Liver (tissue), 9 donors: Measurements from ENCODE around the gene ANO8. TPM values are rescaled to one million over a fixed set of nuclear protein-coding genes. Genes with fewer than 3 reads are reported as not detected.

Source experiments
- DNase-seq: peaks from one replicate; pipeline ENCODE4 v3.0.0-alpha.2; 2017; ENCODE audit warnings: low spot score
- H3K27ac ChIP-seq, 2 donors: one replicate each; pipeline ENCODE4 v1.7.0; 2013; ENCODE audit warnings: inconsistent platforms in 2 of 2, low read length in 2 of 2, control low read depth in 1 of 2, low read depth in 1 of 2, mild to moderate bottlenecking in 1 of 2
- H3K27me3 ChIP-seq, 4 donors: one replicate each; pipeline versions ENCODE4 v1.6.1 to v1.7.0; 2013; ENCODE audit warnings: low read length in 3 of 4, inconsistent platforms in 1 of 4, mild to moderate bottlenecking in 1 of 4, moderate library complexity in 1 of 4; ENCODE audit not compliant: control insufficient read depth in 4 of 4, insufficient read depth in 4 of 4
- H3K36me3 ChIP-seq, 4 donors: one replicate each; pipeline versions ENCODE4 v1.6.1 to v1.7.0; 2013; ENCODE audit warnings: low read length in 3 of 4, mild to moderate bottlenecking in 3 of 4, low read depth in 1 of 4, moderate library complexity in 1 of 4; ENCODE audit not compliant: control insufficient read depth in 4 of 4, insufficient read depth in 3 of 4
- H3K4me1 ChIP-seq, 4 donors: one replicate each; pipeline versions ENCODE4 v1.6.1 to v1.7.0; 2013; ENCODE audit warnings: low read length in 3 of 4, mild to moderate bottlenecking in 3 of 4, moderate library complexity in 1 of 4; ENCODE audit not compliant: control insufficient read depth in 4 of 4, insufficient read depth in 4 of 4
- H3K4me3 ChIP-seq, 3 donors: one replicate each; pipeline versions ENCODE4 v1.6.1 to v1.7.0; 2013; ENCODE audit warnings: low read length in 3 of 3, control low read depth in 1 of 3, low read depth in 1 of 3, mild to moderate bottlenecking in 1 of 3
- H3K9ac ChIP-seq, 2 donors: one replicate each; pipeline ENCODE4 v1.7.0; 2013; ENCODE audit warnings: low read length in 2 of 2, mild to moderate bottlenecking in 2 of 2, moderate library complexity in 2 of 2, control low read depth in 1 of 2, low read depth in 1 of 2
- H3K9me3 ChIP-seq, 4 donors: one replicate each; pipeline versions ENCODE4 v1.6.1 to v1.7.0; 2013; ENCODE audit warnings: low read length in 3 of 4; ENCODE audit not compliant: control insufficient read depth in 4 of 4
- ATF3 ChIP-seq: IDR thresholded peaks from 2 replicates; pipeline ENCODE4 v1.6.1; 2016; ENCODE audit warnings: antibody characterized with exemption
- CTCF ChIP-seq: fragments of 150-350 bp; IDR thresholded peaks from 2 replicates; pipeline ENCODE4 v1.5.1; 2017; ENCODE audit warnings: improper control_type of control experiment, low read depth, low read length; ENCODE audit not compliant: missing input control
- EGR1 ChIP-seq, 2 donors: IDR thresholded peaks; 2 replicates each; pipeline ENCODE4 v1.6.1; 2016 to 2018; ENCODE audit warnings: antibody characterized with exemption in 2 of 2, low read depth in 2 of 2
- FOXA1 ChIP-seq: IDR thresholded peaks from 2 replicates; pipeline ENCODE4 v1.6.1; 2016; ENCODE audit warnings: antibody characterized with exemption
- FOXA2 ChIP-seq: IDR thresholded peaks from 2 replicates; pipeline ENCODE4 v1.6.1; 2016; ENCODE audit warnings: antibody characterized with exemption
- GABPA ChIP-seq, 2 donors: IDR thresholded peaks in 1 of 2; conservative IDR thresholded peaks in 1 of 2; 2 replicates each; pipeline ENCODE4 v1.6.1; 2016; ENCODE audit warnings: antibody characterized with exemption in 2 of 2, mild to moderate bottlenecking in 1 of 2, moderate library complexity in 1 of 2
- HNF4A ChIP-seq, 2 donors: conservative IDR thresholded peaks; 2 replicates each; pipeline ENCODE4 v1.6.1; 2016; ENCODE audit warnings: antibody characterized with exemption in 2 of 2, mild to moderate bottlenecking in 2 of 2
- HNF4G ChIP-seq: IDR thresholded peaks from 2 replicates; pipeline ENCODE4 v1.6.1; 2016; ENCODE audit warnings: antibody characterized with exemption
- JUND ChIP-seq, 2 donors: IDR thresholded peaks; 2 replicates each; pipeline ENCODE4 v1.6.1; 2016; ENCODE audit warnings: antibody characterized with exemption in 2 of 2
- MAX ChIP-seq: IDR thresholded peaks from 2 replicates; pipeline ENCODE4 v1.6.1; 2016; ENCODE audit warnings: antibody characterized with exemption
- NR2F2 ChIP-seq: IDR thresholded peaks from 2 replicates; pipeline ENCODE4 v1.6.1; 2016; ENCODE audit warnings: antibody characterized with exemption
- RAD21 ChIP-seq, 2 donors: IDR thresholded peaks; 2 replicates each; pipeline ENCODE4 v1.6.1; 2016; ENCODE audit warnings: antibody characterized with exemption in 2 of 2, mild to moderate bottlenecking in 2 of 2
- REST ChIP-seq: IDR thresholded peaks from 2 replicates; pipeline ENCODE4 v1.6.1; 2016; ENCODE audit warnings: antibody characterized with exemption, mild to moderate bottlenecking
- RXRA ChIP-seq, 2 donors: IDR thresholded peaks; 2 replicates each; pipeline ENCODE4 v1.6.1; 2017 to 2018; ENCODE audit warnings: antibody characterized with exemption in 2 of 2, mild to moderate bottlenecking in 1 of 2
- SP1 ChIP-seq: IDR thresholded peaks from 2 replicates; pipeline ENCODE4 v1.6.1; 2018; ENCODE audit warnings: antibody characterized with exemption, mild to moderate bottlenecking
- TAF1 ChIP-seq: conservative IDR thresholded peaks from 2 replicates; pipeline ENCODE4 v1.6.1; 2016; ENCODE audit warnings: antibody characterized with exemption, mild to moderate bottlenecking
- YY1 ChIP-seq: IDR thresholded peaks from 2 replicates; pipeline ENCODE4 v1.6.1; 2016; ENCODE audit warnings: antibody characterized with exemption, mild to moderate bottlenecking
- ZBTB33 ChIP-seq: IDR thresholded peaks from 2 replicates; pipeline ENCODE4 v1.6.1; 2016; ENCODE audit warnings: antibody characterized with exemption
- WGBS: extraction: QIAGEN DNeasy Blood & Tissue Kit; methylation state at CpG from one replicate; pipeline ENCODE4 v1.1.7; 2013; 5-methylcytosine and 5-hydroxymethylcytosine counted together
- polyA plus RNA-seq, 2 donors: library from polyadenylated mRNA; stranded (reverse) in 1 of 2; unstranded in 1 of 2; fragments of 200-250 nt in 1 of 2; fragments of >200 nt in 1 of 2; fragmentation: Nextera tagmentation in 1 of 2; extraction: Ambion mirVana in 1 of 2; gene quantifications; one replicate each; pipeline versions ENCODE4 v1.2.1 to v1.2.3, GENCODE V29; 2013 to 2015
- total RNA-seq, 2 donors: library from RNA; depleted of rRNA; stranded (reverse); fragments of >200 nt; gene quantifications; one replicate each; pipeline ENCODE4 v1.2.3, GENCODE V29; 2014
- donor health status: healthy.
- donor health status: healthy.
- donor health status: healthy.
- donor health status: healthy.
- donor health status: healthy.

The ANO8 gene
- total and polyA plus RNA-seq, 4 donors = 0.75 to 5.8 (median 2.1) TPM

- Histone ChIP-seq H3K9ac (no peak overlapping the region), H3K27me3 (no peaks in the 10 kb centered on the region), H3K4me3 (no peak overlapping the region), H3K27ac (no peak overlapping the region), H3K4me1 (peaks cover 12 to 23% (median 14%) of the 10 kb centered on the region in 4 donors), H3K9me3 (no peaks in the 10 kb centered on the region), H3K36me3 (peaks cover 0 to 2% (median 0%) of the 10 kb centered on the region in 4 donors)
- TF ChIP-seq RXRA (IDR thresholded peaks at IDR 0.05) = no peak
- TF ChIP-seq HNF4G = no peak
- TF ChIP-seq HNF4A (conservative IDR thresholded peaks at IDR 0.05) = no peak
- no peak for TF ChIP-seq TAF1
- TF ChIP-seq EGR1 (IDR thresholded peaks at IDR 0.05; ENCODE audit: low read depth in 2 of 2) = no peak
- no peak for TF ChIP-seq RAD21 (IDR thresholded peaks at IDR 0.05)
- TF ChIP-seq FOXA2 = no peak
- TF ChIP-seq SP1 = no peak
- TF ChIP-seq CTCF = no peak
- TF ChIP-seq YY1 = no peak
- no peak for TF ChIP-seq ATF3
- no peak for TF ChIP-seq ZBTB33
- TF ChIP-seq MAX = no peak
- no peak for TF ChIP-seq GABPA (IDR thresholded peaks at IDR 0.05 in 1 of 2, conservative IDR thresholded peaks at IDR 0.05 in 1 of 2)
- TF ChIP-seq FOXA1 = no peak
- no peak for TF ChIP-seq JUND (IDR thresholded peaks at IDR 0.05)
- TF ChIP-seq REST = no peak
- TF ChIP-seq NR2F2 = no peak
- DNase-seq = no peak
- 91% methylated on average over 27 of the region's 27 CpGs for WGBS
Measured at GRCh38 chr19:17327068-17327653, 7.5 kb downstream of the ANO8 start.
